HepG2 (cell line): ENCODE measurements around the gene VDAC2. TPM values are rescaled to one million over a fixed set of nuclear protein-coding genes. Genes with fewer than 3 reads are reported as not detected.

Source experiments
- ATAC-seq: fragments of 200-7000 bp; cut with Tn5 transposase; 3 replicates; pipeline ENCODE4 v1.9.1; 2020; ENCODE audit warnings: mild to moderate bottlenecking, moderate library complexity
- BruUV-seq: library from RNA; stranded (reverse); fragments of 400-500 nt; replicated peaks from 2 replicates; lab custom pipeline; 2021; lab: Mats Ljungman, UMichigan
- CTCF ChIA-PET: fragments of 300-600 bp; formaldehyde crosslinking; extraction: SDS; loops from one replicate; lab custom pipeline; 2021; ENCODE audit warnings: low total read pairs, inconsistent platforms, low intra/inter-chr PET ratio; lab: Yijun Ruan, JAX
- POLR2A ChIA-PET: fragments of 350-600 bp; sonication (Branson Sonifier 250); formaldehyde crosslinking; loops from one replicate; lab custom pipeline; 2020; ENCODE audit warnings: antibody characterized with exemption, inconsistent platforms; lab: Yijun Ruan, JAX
- DNase-seq: peaks from one replicate; pipeline ENCODE4 v3.0.0-alpha.2; 2015; ENCODE audit warnings: low spot score
- FAIRE-seq: peaks from 3 replicates; lab custom pipeline; 2011; peaks lifted over from hg19 to GRCh38; lab: Jason Lieb, UNC
- H2AFZ ChIP-seq: one replicate; pipeline ENCODE4 v1.6.1; 2011; ENCODE audit warnings: low read length, inconsistent platforms
- H3K27ac ChIP-seq: fragments of 300-600 bp; 3 replicates; pipeline ENCODE4 v1.8.0; 2011; ENCODE audit warnings: mixed run types, mild to moderate bottlenecking, mixed read lengths, low read length, inconsistent platforms; ENCODE audit not compliant: insufficient read depth; ENCODE audit errors: extremely low read length
- H3K27me3 ChIP-seq, 2 experiments: fragments of 200-600 bp in 1 of 2; 2 replicates in 1 of 2; 3 replicates in 1 of 2; pipeline versions ENCODE4 v1.6.0 to v1.8.0; 2011; ENCODE audit warnings: low read length in 2 of 2, mild to moderate bottlenecking in 2 of 2, moderate library complexity in 2 of 2, inconsistent platforms in 1 of 2; ENCODE audit not compliant: insufficient read depth in 2 of 2, control insufficient read depth in 1 of 2
- H3K36me3 ChIP-seq, 2 experiments: fragments of 200-600 bp in 1 of 2; replicated peaks in 1 of 2; 2 replicates in 1 of 2; 3 replicates in 1 of 2; pipeline versions ENCODE4 v1.5.1 to v1.8.0; 2011; ENCODE audit warnings: low read length in 2 of 2, inconsistent platforms in 1 of 2; ENCODE audit not compliant: insufficient read depth in 2 of 2, control insufficient read depth in 1 of 2
- H3K4me1 ChIP-seq: 2 replicates; pipeline ENCODE4 v1.5.1; 2012; ENCODE audit warnings: low read length, inconsistent platforms; ENCODE audit not compliant: insufficient read depth
- H3K4me2 ChIP-seq: 2 replicates; pipeline ENCODE4 v1.6.0; 2011; ENCODE audit warnings: low read depth, low read length, inconsistent platforms
- H3K4me3 ChIP-seq, 3 experiments: fragments of 200-600 bp in 1 of 3; sonication (generic), shearing (Covaris generic) in 1 of 3; replicated peaks in 1 of 3; 2 replicates each; pipeline ENCODE4 v1.5.1; 2011 to 2016; ENCODE audit warnings: low read length in 3 of 3, inconsistent platforms in 2 of 3, low read depth in 2 of 3, mild to moderate bottlenecking in 2 of 3, control low read depth in 1 of 3, mixed read lengths in 1 of 3; ENCODE audit not compliant: insufficient read depth in 1 of 3
- H3K79me2 ChIP-seq: one replicate; pipeline ENCODE4 v1.6.1; 2011; ENCODE audit warnings: low read length, inconsistent platforms; ENCODE audit not compliant: insufficient read depth
- H3K9ac ChIP-seq: 2 replicates; pipeline ENCODE4 v1.6.0; 2011; ENCODE audit warnings: mild to moderate bottlenecking, low read depth, low read length, inconsistent platforms; ENCODE audit not compliant: insufficient read depth
- H3K9me3 ChIP-seq: 2 replicates; pipeline ENCODE4 v1.5.1; 2012; ENCODE audit warnings: mild to moderate bottlenecking, low read length
- H4K20me1 ChIP-seq: 2 replicates; pipeline ENCODE4 v1.6.0; 2011; ENCODE audit warnings: inconsistent platforms, mild to moderate bottlenecking, low read length, moderate library complexity; ENCODE audit not compliant: insufficient read depth
- ATF7-NPFF ChIP-seq: sonication (generic); formaldehyde crosslinking; IDR thresholded peaks from 2 replicates; pipeline ENCODE4 v1.8.1; 2023; ENCODE audit warnings: mild to moderate bottlenecking, low read depth, missing genetic modification reagents, moderate library complexity
- HNF1A ChIP-seq, 2 experiments: sonication (generic) in 1 of 2; formaldehyde crosslinking in 1 of 2; IDR thresholded peaks; 2 replicates each; pipeline versions ENCODE4 v1.4.0 to v1.6.1; 2016 to 2020; ENCODE audit warnings: borderline replicate concordance in 1 of 2, low read depth in 1 of 2, mild to moderate bottlenecking in 1 of 2, missing genetic modification reagents in 1 of 2
- MEIS1 ChIP-seq: sonication (generic); formaldehyde crosslinking; IDR thresholded peaks from 2 replicates; pipeline ENCODE4 v1.9.0; 2021; ENCODE audit warnings: mild to moderate bottlenecking, missing genetic modification reagents, moderate library complexity, borderline replicate concordance
- ZFX ChIP-seq: sonication (generic); formaldehyde crosslinking; IDR thresholded peaks from 2 replicates; pipeline ENCODE4 v1.4.0; 2020; ENCODE audit warnings: mild to moderate bottlenecking, low read depth, missing genetic modification reagents, moderate library complexity
- ZNF12 ChIP-seq: sonication (generic); formaldehyde crosslinking; IDR thresholded peaks from 2 replicates; pipeline ENCODE4 v1.5.0; 2020; ENCODE audit warnings: missing genetic modification reagents
- ZNF296 ChIP-seq: sonication (generic); formaldehyde crosslinking; conservative IDR thresholded peaks from 2 replicates; pipeline ENCODE4 v1.5.0; 2020; ENCODE audit warnings: mild to moderate bottlenecking, missing genetic modification reagents
- ZNF382 ChIP-seq: sonication (generic); formaldehyde crosslinking; IDR thresholded peaks from 2 replicates; pipeline ENCODE4 v1.5.0; 2020; ENCODE audit warnings: missing genetic modification reagents, mild to moderate bottlenecking, borderline replicate concordance
- WGBS: methylation state at CpG from one replicate; pipeline ENCODE4 v1.1.6; 2017; ENCODE audit warnings: low lambda C conversion rate; 5-methylcytosine and 5-hydroxymethylcytosine counted together
- in situ Hi-C: cut with HindIII; loops from 2 replicates; pipeline ENCODE4 v1.10.0; 2017; ENCODE audit warnings: low pct_unique_long_range_greater_than_20kb; ENCODE audit not compliant: extremely low pct_ligation_motif_present
- intact Hi-C: fragments of 100-400 bp; cut with micrococcal nuclease; formaldehyde crosslinking; loops from one replicate; pipeline ENCODE4 v1.10.0; 2022; ENCODE audit not compliant: unreplicated experiment
- polyA plus RNA-seq, 8 experiments: library from polyadenylated mRNA; depleted of rRNA in 3 of 8; stranded (reverse) in 7 of 8; unstranded in 1 of 8; fragments of >200 nt; fragmentation: Illumina TruSeq in 4 of 8; extraction: Trizol in 4 of 8; gene quantifications; 2 replicates each; pipeline versions ENCODE4 v1.2.1 to v1.2.3, GENCODE V29; 2011 to 2016; ENCODE audit warnings: low read depth in 4 of 8, missing spikeins in 1 of 8, mixed read lengths in 1 of 8; ENCODE audit not compliant: insufficient read depth in 1 of 8
- total RNA-seq, 5 experiments: library from RNA; depleted of rRNA; stranded (reverse); fragments of >200 nt; fragmentation: Illumina TruSeq; extraction: Trizol; gene quantifications; 2 replicates each; pipeline ENCODE4 v1.2.3, GENCODE V29; 2016; ENCODE audit warnings: low read depth in 1 of 5
- TF ChIP-seq, protein P1 (sequence below), 2 experiments: fragments of 450-650 bp in 1 of 2; sonication (generic) in 1 of 2; formaldehyde crosslinking in 1 of 2; IDR thresholded peaks; 2 replicates each; pipeline versions ENCODE4 v1.6.1 to v1.8.0; 2016 to 2022; ENCODE audit warnings: antibody characterized with exemption in 1 of 2, mild to moderate bottlenecking in 1 of 2, missing genetic modification reagents in 1 of 2

The VDAC2 gene
- total and polyA plus RNA-seq, 2 of the 13 experiments (the other 11 are each of a cell fraction or from before 2014, with no cell fraction given), result 67.9 to 222 TPM

- no TSS peak for BruUV-seq
- Histone ChIP-seq H3K9me3 (no peaks in the 10 kb centered on the region), H3K4me1 (peaks cover 2% of the 10 kb centered on the region), H2AFZ (no peak overlapping the region), H3K27ac (no peak overlapping the region), H3K9ac (no peak overlapping the region), H3K79me2 (no peaks in the 10 kb centered on the region), H3K4me3 (no peak overlapping the region), H3K27me3 (no peaks in the 10 kb centered on the region), H3K36me3 (peaks cover 3 to 25% of the 10 kb centered on the region in 2 experiments; a peak in 4 of 5 replicates), H3K4me2 (no peak overlapping the region), H4K20me1 (no peaks in the 10 kb centered on the region)
- DNase-seq (no peak), FAIRE-seq (no peak), ATAC-seq (no peak)
- in situ Hi-C loops (no loop called here), intact Hi-C loops (no loop called here)
- 95% methylated on average over 2 of the region's 2 CpGs for WGBS
- CTCF ChIA-PET, result no interaction called here
- POLR2A ChIA-PET, result no interaction called here
- TF ChIP-seq ATF7-NPFF, result no peak
- TF ChIP-seq, protein P1, sequence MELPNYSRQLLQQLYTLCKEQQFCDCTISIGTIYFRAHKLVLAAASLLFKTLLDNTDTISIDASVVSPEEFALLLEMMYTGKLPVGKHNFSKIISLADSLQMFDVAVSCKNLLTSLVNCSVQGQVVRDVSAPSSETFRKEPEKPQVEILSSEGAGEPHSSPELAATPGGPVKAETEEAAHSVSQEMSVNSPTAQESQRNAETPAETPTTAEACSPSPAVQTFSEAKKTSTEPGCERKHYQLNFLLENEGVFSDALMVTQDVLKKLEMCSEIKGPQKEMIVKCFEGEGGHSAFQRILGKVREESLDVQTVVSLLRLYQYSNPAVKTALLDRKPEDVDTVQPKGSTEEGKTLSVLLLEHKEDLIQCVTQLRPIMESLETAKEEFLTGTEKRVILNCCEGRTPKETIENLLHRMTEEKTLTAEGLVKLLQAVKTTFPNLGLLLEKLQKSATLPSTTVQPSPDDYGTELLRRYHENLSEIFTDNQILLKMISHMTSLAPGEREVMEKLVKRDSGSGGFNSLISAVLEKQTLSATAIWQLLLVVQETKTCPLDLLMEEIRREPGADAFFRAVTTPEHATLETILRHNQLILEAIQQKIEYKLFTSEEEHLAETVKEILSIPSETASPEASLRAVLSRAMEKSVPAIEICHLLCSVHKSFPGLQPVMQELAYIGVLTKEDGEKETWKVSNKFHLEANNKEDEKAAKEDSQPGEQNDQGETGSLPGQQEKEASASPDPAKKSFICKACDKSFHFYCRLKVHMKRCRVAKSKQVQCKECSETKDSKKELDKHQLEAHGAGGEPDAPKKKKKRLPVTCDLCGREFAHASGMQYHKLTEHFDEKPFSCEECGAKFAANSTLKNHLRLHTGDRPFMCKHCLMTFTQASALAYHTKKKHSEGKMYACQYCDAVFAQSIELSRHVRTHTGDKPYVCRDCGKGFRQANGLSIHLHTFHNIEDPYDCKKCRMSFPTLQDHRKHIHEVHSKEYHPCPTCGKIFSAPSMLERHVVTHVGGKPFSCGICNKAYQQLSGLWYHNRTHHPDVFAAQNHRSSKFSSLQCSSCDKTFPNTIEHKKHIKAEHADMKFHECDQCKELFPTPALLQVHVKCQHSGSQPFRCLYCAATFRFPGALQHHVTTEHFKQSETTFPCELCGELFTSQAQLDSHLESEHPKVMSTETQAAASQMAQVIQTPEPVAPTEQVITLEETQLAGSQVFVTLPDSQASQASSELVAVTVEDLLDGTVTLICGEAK (IDR thresholded peaks at IDR 0.05), result no peak
- TF ChIP-seq, protein P1 (CRISPR knock-in tag; IDR thresholded peaks at IDR 0.05), result no peak
- no peak for TF ChIP-seq ZNF12
- no peak for TF ChIP-seq ZNF382
- TF ChIP-seq ZNF296, result no peak
- no peak for TF ChIP-seq HNF1A (IDR thresholded peaks at IDR 0.05; ENCODE audit: low read depth)
- TF ChIP-seq HNF1A (CRISPR knock-in tag; IDR thresholded peaks at IDR 0.05; ENCODE audit: borderline replicate concordance), result no peak
- no peak for TF ChIP-seq MEIS1
- TF ChIP-seq ZFX, result no peak
These were observed 35.5 kb upstream of the VDAC2 start for GRCh38 chr10:75175046-75175445.
